H1 (cell line): ENCODE data around the gene SPTAN1. TPM values are rescaled to one million over a fixed set of nuclear protein-coding genes. Genes with fewer than 3 reads are reported as not detected.

ENCODE experiments used
- BACH1 ChIP-seq: IDR thresholded peaks from 2 replicates; pipeline ENCODE4 v1.6.1; 2012; ENCODE audit warnings: low read length, improper control_type of control experiment
- CBX5 ChIP-seq: fragments of 300-800, 300-1000 bp; sonication (generic); IDR thresholded peaks from 2 replicates; pipeline ENCODE4 v1.7.1; 2016; ENCODE audit warnings: antibody characterized with exemption, low read length, low read depth
- GABPA ChIP-seq: IDR thresholded peaks from 2 replicates; pipeline ENCODE4 v1.6.1; 2011; ENCODE audit warnings: mild to moderate bottlenecking, low read length, moderate library complexity, borderline replicate concordance; ENCODE audit not compliant: insufficient read depth
- JUND ChIP-seq: IDR thresholded peaks from 2 replicates; pipeline ENCODE4 v1.6.1; 2011; ENCODE audit warnings: mild to moderate bottlenecking, improper control_type of control experiment, low read length
- RFX5 ChIP-seq: IDR thresholded peaks from 2 replicates; pipeline ENCODE4 v1.6.1; 2011; ENCODE audit warnings: low read depth, low read length, improper control_type of control experiment, borderline replicate concordance
- RXRA ChIP-seq: IDR thresholded peaks from 2 replicates; pipeline ENCODE4 v1.6.1; 2011; ENCODE audit warnings: low read depth, mild to moderate bottlenecking, low read length, moderate library complexity; ENCODE audit not compliant: insufficient read depth
- SIN3A ChIP-seq, 2 experiments: IDR thresholded peaks in 1 of 2; conservative IDR thresholded peaks in 1 of 2; 2 replicates each; pipeline ENCODE4 v1.6.1; 2011 to 2012; ENCODE audit warnings: low read length in 2 of 2, improper control_type of control experiment in 1 of 2, low read depth in 1 of 2, mild to moderate bottlenecking in 1 of 2
- SIRT6 ChIP-seq: IDR thresholded peaks from one replicate; pipeline ENCODE4 v1.7.1; 2012; ENCODE audit warnings: low read length, inconsistent platforms
- TEAD4 ChIP-seq: IDR thresholded peaks from 2 replicates; pipeline ENCODE4 v1.6.1; 2012; ENCODE audit warnings: low read depth, low read length, inconsistent platforms, mixed read lengths
- YY1 ChIP-seq: IDR thresholded peaks from 2 replicates; pipeline ENCODE4 v1.6.1; 2011; ENCODE audit warnings: low read depth, mild to moderate bottlenecking, low read length
- polyA plus RNA-seq, 7 experiments: library from polyadenylated mRNA; depleted of rRNA in 3 of 7; stranded (reverse) in 5 of 7; unstranded in 2 of 7; fragments of >200 nt in 5 of 7; fragments of 200-250 nt in 2 of 7; gene quantifications; 1 replicate in 5 of 7; 2 replicates in 1 of 7; 4 replicates in 1 of 7; pipeline versions ENCODE4 v1.2.1 to v1.2.3, GENCODE V29; 2011 to 2013; ENCODE audit warnings: missing spikeins in 2 of 7, mixed read lengths in 2 of 7
- total RNA-seq: library from RNA; stranded (reverse); fragmentation: NEBNext Ultra II Directional; extraction: Animal tissue kit (Norgen Biotek cat#: 25700); gene quantifications from 2 replicates; pipeline ENCODE4 v1.2.1, GENCODE V29; 2021
- TF ChIP-seq, protein P1 (sequence below): fragments of 300-600 bp; sonication (generic); IDR thresholded peaks from 2 replicates; pipeline ENCODE4 v1.7.1; 2012; ENCODE audit warnings: low read length, moderate library complexity, mild to moderate bottlenecking, inconsistent platforms; ENCODE audit not compliant: insufficient replicate concordance

SPTAN1 gene
- total and polyA plus RNA-seq, 2 of the 8 experiments (the other 6 are each of a cell fraction or from before 2014, with no cell fraction given), result 182 to 216 TPM

DNA sequence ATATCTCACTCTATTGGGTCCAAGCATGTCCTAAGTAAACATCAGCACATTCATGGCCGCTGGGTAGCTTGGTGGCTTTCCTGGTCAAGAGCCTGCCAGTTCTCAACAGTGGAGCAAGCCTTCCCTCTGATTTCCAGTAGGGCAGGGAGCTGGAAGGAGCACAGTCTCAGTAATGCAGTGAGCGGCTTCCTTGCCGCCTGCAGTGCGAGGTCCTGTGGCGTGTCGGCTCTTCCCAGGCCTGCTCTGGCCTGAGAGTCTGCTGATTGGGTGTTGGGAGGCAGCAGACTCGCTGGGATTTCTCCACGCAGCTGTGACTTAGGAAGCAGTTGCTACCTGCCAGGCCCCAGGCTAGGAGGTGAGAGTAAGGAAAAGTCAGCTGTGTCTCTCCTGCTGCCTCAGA lies 51.3 kb downstream of the SPTAN1 start (continued):
- TF ChIP-seq, protein P1, sequence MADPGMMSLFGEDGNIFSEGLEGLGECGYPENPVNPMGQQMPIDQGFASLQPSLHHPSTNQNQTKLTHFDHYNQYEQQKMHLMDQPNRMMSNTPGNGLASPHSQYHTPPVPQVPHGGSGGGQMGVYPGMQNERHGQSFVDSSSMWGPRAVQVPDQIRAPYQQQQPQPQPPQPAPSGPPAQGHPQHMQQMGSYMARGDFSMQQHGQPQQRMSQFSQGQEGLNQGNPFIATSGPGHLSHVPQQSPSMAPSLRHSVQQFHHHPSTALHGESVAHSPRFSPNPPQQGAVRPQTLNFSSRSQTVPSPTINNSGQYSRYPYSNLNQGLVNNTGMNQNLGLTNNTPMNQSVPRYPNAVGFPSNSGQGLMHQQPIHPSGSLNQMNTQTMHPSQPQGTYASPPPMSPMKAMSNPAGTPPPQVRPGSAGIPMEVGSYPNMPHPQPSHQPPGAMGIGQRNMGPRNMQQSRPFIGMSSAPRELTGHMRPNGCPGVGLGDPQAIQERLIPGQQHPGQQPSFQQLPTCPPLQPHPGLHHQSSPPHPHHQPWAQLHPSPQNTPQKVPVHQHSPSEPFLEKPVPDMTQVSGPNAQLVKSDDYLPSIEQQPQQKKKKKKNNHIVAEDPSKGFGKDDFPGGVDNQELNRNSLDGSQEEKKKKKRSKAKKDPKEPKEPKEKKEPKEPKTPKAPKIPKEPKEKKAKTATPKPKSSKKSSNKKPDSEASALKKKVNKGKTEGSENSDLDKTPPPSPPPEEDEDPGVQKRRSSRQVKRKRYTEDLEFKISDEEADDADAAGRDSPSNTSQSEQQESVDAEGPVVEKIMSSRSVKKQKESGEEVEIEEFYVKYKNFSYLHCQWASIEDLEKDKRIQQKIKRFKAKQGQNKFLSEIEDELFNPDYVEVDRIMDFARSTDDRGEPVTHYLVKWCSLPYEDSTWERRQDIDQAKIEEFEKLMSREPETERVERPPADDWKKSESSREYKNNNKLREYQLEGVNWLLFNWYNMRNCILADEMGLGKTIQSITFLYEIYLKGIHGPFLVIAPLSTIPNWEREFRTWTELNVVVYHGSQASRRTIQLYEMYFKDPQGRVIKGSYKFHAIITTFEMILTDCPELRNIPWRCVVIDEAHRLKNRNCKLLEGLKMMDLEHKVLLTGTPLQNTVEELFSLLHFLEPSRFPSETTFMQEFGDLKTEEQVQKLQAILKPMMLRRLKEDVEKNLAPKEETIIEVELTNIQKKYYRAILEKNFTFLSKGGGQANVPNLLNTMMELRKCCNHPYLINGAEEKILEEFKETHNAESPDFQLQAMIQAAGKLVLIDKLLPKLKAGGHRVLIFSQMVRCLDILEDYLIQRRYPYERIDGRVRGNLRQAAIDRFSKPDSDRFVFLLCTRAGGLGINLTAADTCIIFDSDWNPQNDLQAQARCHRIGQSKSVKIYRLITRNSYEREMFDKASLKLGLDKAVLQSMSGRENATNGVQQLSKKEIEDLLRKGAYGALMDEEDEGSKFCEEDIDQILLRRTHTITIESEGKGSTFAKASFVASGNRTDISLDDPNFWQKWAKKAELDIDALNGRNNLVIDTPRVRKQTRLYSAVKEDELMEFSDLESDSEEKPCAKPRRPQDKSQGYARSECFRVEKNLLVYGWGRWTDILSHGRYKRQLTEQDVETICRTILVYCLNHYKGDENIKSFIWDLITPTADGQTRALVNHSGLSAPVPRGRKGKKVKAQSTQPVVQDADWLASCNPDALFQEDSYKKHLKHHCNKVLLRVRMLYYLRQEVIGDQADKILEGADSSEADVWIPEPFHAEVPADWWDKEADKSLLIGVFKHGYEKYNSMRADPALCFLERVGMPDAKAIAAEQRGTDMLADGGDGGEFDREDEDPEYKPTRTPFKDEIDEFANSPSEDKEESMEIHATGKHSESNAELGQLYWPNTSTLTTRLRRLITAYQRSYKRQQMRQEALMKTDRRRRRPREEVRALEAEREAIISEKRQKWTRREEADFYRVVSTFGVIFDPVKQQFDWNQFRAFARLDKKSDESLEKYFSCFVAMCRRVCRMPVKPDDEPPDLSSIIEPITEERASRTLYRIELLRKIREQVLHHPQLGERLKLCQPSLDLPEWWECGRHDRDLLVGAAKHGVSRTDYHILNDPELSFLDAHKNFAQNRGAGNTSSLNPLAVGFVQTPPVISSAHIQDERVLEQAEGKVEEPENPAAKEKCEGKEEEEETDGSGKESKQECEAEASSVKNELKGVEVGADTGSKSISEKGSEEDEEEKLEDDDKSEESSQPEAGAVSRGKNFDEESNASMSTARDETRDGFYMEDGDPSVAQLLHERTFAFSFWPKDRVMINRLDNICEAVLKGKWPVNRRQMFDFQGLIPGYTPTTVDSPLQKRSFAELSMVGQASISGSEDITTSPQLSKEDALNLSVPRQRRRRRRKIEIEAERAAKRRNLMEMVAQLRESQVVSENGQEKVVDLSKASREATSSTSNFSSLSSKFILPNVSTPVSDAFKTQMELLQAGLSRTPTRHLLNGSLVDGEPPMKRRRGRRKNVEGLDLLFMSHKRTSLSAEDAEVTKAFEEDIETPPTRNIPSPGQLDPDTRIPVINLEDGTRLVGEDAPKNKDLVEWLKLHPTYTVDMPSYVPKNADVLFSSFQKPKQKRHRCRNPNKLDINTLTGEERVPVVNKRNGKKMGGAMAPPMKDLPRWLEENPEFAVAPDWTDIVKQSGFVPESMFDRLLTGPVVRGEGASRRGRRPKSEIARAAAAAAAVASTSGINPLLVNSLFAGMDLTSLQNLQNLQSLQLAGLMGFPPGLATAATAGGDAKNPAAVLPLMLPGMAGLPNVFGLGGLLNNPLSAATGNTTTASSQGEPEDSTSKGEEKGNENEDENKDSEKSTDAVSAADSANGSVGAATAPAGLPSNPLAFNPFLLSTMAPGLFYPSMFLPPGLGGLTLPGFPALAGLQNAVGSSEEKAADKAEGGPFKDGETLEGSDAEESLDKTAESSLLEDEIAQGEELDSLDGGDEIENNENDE, result no peak
- no peak for TF ChIP-seq RFX5
- TF ChIP-seq RXRA, result no peak
- TF ChIP-seq SIRT6, result no peak
- TF ChIP-seq JUND, result no peak
- no peak for TF ChIP-seq TEAD4
- TF ChIP-seq CBX5, result no peak
- TF ChIP-seq YY1, result no peak
- no peak for TF ChIP-seq GABPA
- no peak for TF ChIP-seq SIN3A (conservative IDR thresholded peaks at IDR 0.05 in 1 of 2, IDR thresholded peaks at IDR 0.05 in 1 of 2; ENCODE audit: low read depth in 1 of 2, low read length in 2 of 2)
- no peak for TF ChIP-seq BACH1
